A673 (cell line): ENCODE data around the gene EPB41.

Experiments
- CTCF ChIP-seq: fragments of 300-800, 200-600 bp; sonication (generic); conservative IDR thresholded peaks from 2 replicates; pipeline ENCODE4 v1.5.1; 2017; ENCODE audit warnings: low read depth, mild to moderate bottlenecking, antibody characterized with exemption, low read length, moderate library complexity, mixed read lengths
- EZH2 ChIP-seq: fragments of 200-600 bp; sonication (generic); IDR thresholded peaks from 2 replicates; pipeline ENCODE4 v1.6.1; 2017; ENCODE audit warnings: borderline replicate concordance, low read depth, mild to moderate bottlenecking, mixed read lengths, antibody characterized with exemption, low read length; ENCODE audit not compliant: poor library complexity, severe bottlenecking

GRCh38 chr1:28917757-28918118 lies 3.4 kb downstream of the EPB41 start:
- TF ChIP-seq CTCF (no peak), EZH2 (no peak)
